Breast epithelium (tissue), 3 donors: ENCODE results near the gene PEX7.

ENCODE experiments used
- CTCF ChIP-seq, 3 donors: fragments of 450-650 bp; IDR thresholded peaks; one replicate each; pipeline ENCODE4 v1.5.1; 2016 to 2017; ENCODE audit warnings: antibody characterized with exemption in 3 of 3, mild to moderate bottlenecking in 3 of 3, moderate library complexity in 3 of 3
- POLR2A ChIP-seq: fragments of 450-650 bp; IDR thresholded peaks from one replicate; pipeline ENCODE4 v1.6.1; 2016; ENCODE audit warnings: antibody characterized with exemption, mild to moderate bottlenecking, moderate library complexity
- POLR2AphosphoS5 ChIP-seq, 3 donors: sonication (generic); formaldehyde crosslinking; IDR thresholded peaks; one replicate each; pipeline ENCODE4 v1.6.1; 2017; ENCODE audit warnings: antibody characterized with exemption in 3 of 3

- TF ChIP-seq POLR2AphosphoS5 (IDR thresholded peaks at IDR 0.05) (no peak), CTCF (IDR thresholded peaks at IDR 0.05) (no peak), POLR2A (no peak)
These were observed 104.0 kb downstream of the PEX7 start for GRCh38 chr6:136926383-136926782.
